GM18951 (cell line): ENCODE data around the gene FRYL.

Experiments used
- POLR2A ChIP-seq: IDR thresholded peaks from 4 replicates; pipeline ENCODE4 v1.6.1; 2011; ENCODE audit warnings: mild to moderate bottlenecking; ENCODE audit not compliant: insufficient read length, insufficient read depth; ENCODE audit errors: extremely low read depth
- in situ Hi-C: fragments of 300-500 bp; cut with MboI; formaldehyde crosslinking; loops from one replicate; pipeline ENCODE4 v1.12.0; 2022; ENCODE audit warnings: low sequenced_read_pairs, mixed read lengths, inconsistent platforms; ENCODE audit not compliant: unreplicated experiment

The FRYL gene

GRCh38 chr4:48636911-48637310, 143.2 kb downstream of the FRYL start:
- TF ChIP-seq POLR2A, result no peak
- in situ Hi-C loops, result no loop called here

GRCh38 chr4:48635980-48636379, 144.1 kb downstream of the FRYL start:
- no peak for TF ChIP-seq POLR2A
- in situ Hi-C loops, result no loop called here

- in situ Hi-C loops, result no loop called here
- TF ChIP-seq POLR2A, result no peak
Measured at GRCh38 chr4:48635310-48635709, 144.8 kb downstream of the FRYL start.

GRCh38 chr4:48634688-48635308, 145.3 kb downstream of the FRYL start:
- in situ Hi-C loops, result no loop called here
- TF ChIP-seq POLR2A, result no peak

GRCh38 chr4:48633657-48634056, 146.4 kb downstream of the FRYL start:
- in situ Hi-C loops, result no loop called here
- no peak for TF ChIP-seq POLR2A

GRCh38 chr4:48629458-48629857, 150.6 kb downstream of the FRYL start:
- in situ Hi-C loops, result no loop called here
- no peak for TF ChIP-seq POLR2A

GRCh38 chr4:48623182-48623780, 156.8 kb downstream of the FRYL start:
- in situ Hi-C loops, result no loop called here
- TF ChIP-seq POLR2A, result no peak

GRCh38 chr4:48620831-48621230, 159.2 kb downstream of the FRYL start:
- no peak for TF ChIP-seq POLR2A
- in situ Hi-C loops, result no loop called here

GRCh38 chr4:48620093-48620492, 160.0 kb downstream of the FRYL start:
- no peak for TF ChIP-seq POLR2A
- in situ Hi-C loops, result no loop called here

- no peak for TF ChIP-seq POLR2A
- in situ Hi-C loops, result no loop called here
Measured at GRCh38 chr4:48604527-48604926, 175.6 kb downstream of the FRYL start.

GRCh38 chr4:48604041-48604440, 176.0 kb downstream of the FRYL start:
- in situ Hi-C loops, result no loop called here
- TF ChIP-seq POLR2A, result no peak

- in situ Hi-C loops, result no loop called here
Measured at GRCh38 chr4:48603366-48604003, 176.6 kb downstream of the FRYL start.

GRCh38 chr4:48602763-48603162, 177.3 kb downstream of the FRYL start:
- in situ Hi-C loops, result no loop called here
- TF ChIP-seq POLR2A, result no peak

More at GRCh38 chr4:48603366-48604003, 176.6 kb downstream of the FRYL start:
- TF ChIP-seq POLR2A, result no peak

- in situ Hi-C loops, result no loop called here
- TF ChIP-seq POLR2A, result no peak
Measured at GRCh38 chr4:48602222-48602621, 177.9 kb downstream of the FRYL start.
